K562 (cell line): ENCODE data around the gene ZBTB9. TPM values are rescaled to one million over a fixed set of nuclear protein-coding genes. Genes with fewer than 3 reads are reported as not detected.

Experiments used
- ATAC-seq: fragments of 200-7000 bp; cut with Tn5 transposase; 3 replicates; pipeline ENCODE4 v1.9.1; 2020; ENCODE audit warnings: moderate library complexity
- BruUV-seq: library from RNA; stranded (reverse); fragments of 400-500 nt; replicated peaks from 2 replicates; lab custom pipeline; 2021; lab: Mats Ljungman, UMichigan
- CTCF ChIA-PET: fragments of 300-600 bp; formaldehyde crosslinking; extraction: SDS; loops from one replicate; lab custom pipeline; 2021; ENCODE audit warnings: low intra/inter-chr PET ratio; lab: Yijun Ruan, JAX
- POLR2A ChIA-PET: fragments of 300-600, 350-650 bp; sonication (Branson Sonifier 250); formaldehyde crosslinking; extraction: SDS; loops from one replicate; lab custom pipeline; 2021; ENCODE audit warnings: antibody characterized with exemption, inconsistent platforms; lab: Yijun Ruan, JAX
- DNase-seq, 4 experiments: peaks; one replicate each; pipeline versions ENCODE4 v3.0.0 to v3.0.0-alpha.2; 2011 to 2018; ENCODE audit warnings: low spot score in 3 of 4, mixed read lengths in 3 of 4; ENCODE audit errors: extremely low read depth in 1 of 4
- FAIRE-seq: peaks from 2 replicates; lab custom pipeline; 2011; peaks lifted over from hg19 to GRCh38; lab: Jason Lieb, UNC
- H2AFZ ChIP-seq: 2 replicates; pipeline ENCODE4 v1.6.0; 2011; ENCODE audit warnings: low read depth, low read length, control low read depth, inconsistent platforms
- H3K27ac ChIP-seq: fragments of 200-600 bp; 3 replicates; pipeline ENCODE4 v1.8.0; 2011; ENCODE audit warnings: low read depth, mild to moderate bottlenecking, control low read depth, inconsistent platforms, low read length, moderate library complexity, mixed read lengths; ENCODE audit errors: extremely low read depth
- H3K27me3 ChIP-seq, 2 experiments: fragments of 300-600 bp in 1 of 2; 2 replicates in 1 of 2; 3 replicates in 1 of 2; pipeline versions ENCODE4 v1.6.0 to v1.8.0; 2011; ENCODE audit warnings: inconsistent platforms in 2 of 2, low read length in 2 of 2, mild to moderate bottlenecking in 1 of 2, mixed read lengths in 1 of 2, moderate library complexity in 1 of 2; ENCODE audit not compliant: control insufficient read depth in 2 of 2, insufficient read depth in 2 of 2
- H3K36me3 ChIP-seq: fragments of 300-600 bp; 3 replicates; pipeline ENCODE4 v1.8.0; 2011; ENCODE audit warnings: mild to moderate bottlenecking, low read length, inconsistent platforms; ENCODE audit not compliant: control insufficient read depth, insufficient read depth
- H3K4me1 ChIP-seq, 2 experiments: fragments of 200-600 bp in 1 of 2; replicated peaks in 1 of 2; 2 replicates in 1 of 2; 3 replicates in 1 of 2; pipeline versions ENCODE4 v1.5.1 to v1.8.0; 2011; ENCODE audit warnings: inconsistent platforms in 2 of 2, low read length in 2 of 2, mild to moderate bottlenecking in 1 of 2, mixed read lengths in 1 of 2, moderate library complexity in 1 of 2; ENCODE audit not compliant: control insufficient read depth in 2 of 2, insufficient read depth in 2 of 2
- H3K4me2 ChIP-seq: 2 replicates; pipeline ENCODE4 v1.6.1; 2011; ENCODE audit warnings: low read length, control low read depth, inconsistent platforms, mixed read lengths; ENCODE audit not compliant: insufficient read depth
- H3K4me3 ChIP-seq: fragments of 200-600 bp; sonication (generic), shearing (Covaris generic); 2 replicates; pipeline ENCODE4 v1.5.1; 2016; ENCODE audit warnings: control low read depth, inconsistent platforms
- H3K79me2 ChIP-seq: fragments of 200-600 bp; 3 replicates; pipeline ENCODE4 v1.8.0; 2011; ENCODE audit warnings: low read length, inconsistent platforms; ENCODE audit not compliant: control insufficient read depth, insufficient read depth
- H3K9ac ChIP-seq, 2 experiments: 2 replicates each; pipeline versions ENCODE4 v1.6.0 to v1.6.1; 2011; ENCODE audit warnings: low read depth in 2 of 2, low read length in 2 of 2, control low read depth in 1 of 2, inconsistent platforms in 1 of 2, mild to moderate bottlenecking in 1 of 2, mixed read lengths in 1 of 2; ENCODE audit not compliant: insufficient read depth in 1 of 2
- H3K9me1 ChIP-seq: one replicate; pipeline ENCODE4 v1.6.0; 2011; ENCODE audit warnings: inconsistent platforms, mild to moderate bottlenecking, low read length, moderate library complexity; ENCODE audit not compliant: control insufficient read depth, insufficient read depth
- H3K9me3 ChIP-seq: replicated peaks from 2 replicates; pipeline ENCODE4 v1.5.1; 2011; ENCODE audit warnings: low read depth, low read length, inconsistent platforms; ENCODE audit not compliant: control insufficient read depth, insufficient read depth
- H4K20me1 ChIP-seq: replicated peaks from 2 replicates; pipeline ENCODE4 v1.6.1; 2011; ENCODE audit warnings: low read length, inconsistent platforms, mixed read lengths; ENCODE audit not compliant: control insufficient read depth, insufficient read depth
- POLR2G ChIP-seq: fragments of 200-400 bp; formaldehyde crosslinking; IDR thresholded peaks from 2 replicates; pipeline ENCODE4 v1.6.1; 2017; ENCODE audit warnings: low read depth, mild to moderate bottlenecking, antibody characterized with exemption, low read length, moderate library complexity
- WGBS: fragments of 100-300 bp; shearing (Covaris generic); methylation state at CpG from one replicate; pipeline ENCODE4 v1.1.6; 2016; ENCODE audit warnings: low coverage, mixed read lengths; ENCODE audit not compliant: insufficient coverage; ENCODE audit errors: missing lambda C conversion rate; 5-methylcytosine and 5-hydroxymethylcytosine counted together
- in situ Hi-C: fragments of 300-500 bp; cut with MboI; formaldehyde crosslinking; loops from 4 replicates; pipeline ENCODE4 v1.15.0; 2018; ENCODE audit warnings: inconsistent platforms, mixed read lengths
- intact Hi-C: fragments of 100-400 bp; cut with micrococcal nuclease; formaldehyde crosslinking; loops from 2 replicates; pipeline ENCODE4 v1.14.2; 2022
- polyA plus RNA-seq, 8 experiments: library from polyadenylated mRNA; depleted of rRNA in 4 of 8; stranded (reverse) in 5 of 8; unstranded in 3 of 8; fragments of >200 nt; fragmentation: Nextera tagmentation in 2 of 8; fragmentation: Illumina TruSeq in 1 of 8; extraction: Ambion mirVana in 2 of 8; extraction: Trizol in 1 of 8; gene quantifications; 2 replicates each; pipeline versions ENCODE4 v1.2.1 to v1.2.3, GENCODE V29; 2011 to 2014; ENCODE audit warnings: inconsistent platforms in 1 of 8, missing spikeins in 1 of 8
- total RNA-seq, 7 experiments: library from RNA; depleted of rRNA in 6 of 7; stranded (reverse); fragments of >200 nt in 6 of 7; fragmentation: Illumina TruSeq in 2 of 7; extraction: Trizol in 2 of 7; gene quantifications; 2 replicates each; pipeline versions ENCODE4 v1.2.1 to v1.2.3, GENCODE V29; 2011 to 2021; ENCODE audit warnings: low replicate concordance in 1 of 7
- TF ChIP-seq, protein P1 (sequence below): fragments of 250-450 bp; sonication (Bioruptor Pico); IDR thresholded peaks from 2 replicates; pipeline ENCODE4 v1.8.0; 2022; ENCODE audit warnings: inconsistent platforms, mild to moderate bottlenecking, moderate library complexity, borderline replicate concordance

The ZBTB9 gene
- total and polyA plus RNA-seq, 9 of the 15 experiments (the other 6 are each of a cell fraction or from before 2014, with no cell fraction given) = 1.9 to 19.5 (median 10.4) TPM

DNA sequence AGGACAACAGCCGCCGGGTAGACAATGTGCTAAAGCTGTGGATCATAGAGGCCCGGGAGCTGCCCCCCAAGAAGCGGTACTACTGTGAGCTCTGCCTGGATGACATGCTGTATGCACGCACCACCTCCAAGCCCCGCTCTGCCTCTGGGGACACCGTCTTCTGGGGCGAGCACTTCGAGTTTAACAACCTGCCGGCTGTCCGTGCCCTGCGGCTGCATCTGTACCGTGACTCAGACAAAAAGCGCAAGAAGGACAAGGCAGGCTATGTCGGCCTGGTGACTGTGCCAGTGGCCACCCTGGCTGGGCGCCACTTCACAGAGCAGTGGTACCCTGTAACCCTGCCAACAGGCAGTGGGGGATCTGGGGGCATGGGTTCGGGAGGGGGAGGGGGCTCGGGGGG, 16.7 kb upstream of the ZBTB9 start:
- BruUV-seq = no TSS peak
- no peak overlapping the region for H2AFZ ChIP-seq
- no peaks in the 10 kb centered on the region for H3K9me1 ChIP-seq
- peak overlapping the region in 1 of 2 experiments; percentile 43; a peak in 1 of 4 replicates for H3K9ac ChIP-seq
- WGBS = 91% methylated on average over 17 of the region's 18 CpGs
- H3K27me3 ChIP-seq = no peaks in the 10 kb centered on the region
- intact Hi-C loops = no loop called here
- FAIRE-seq (no peak), ATAC-seq (no peak), DNase-seq (no peak)
- H3K79me2 ChIP-seq = no peaks in the 10 kb centered on the region
- TF ChIP-seq, protein P1, sequence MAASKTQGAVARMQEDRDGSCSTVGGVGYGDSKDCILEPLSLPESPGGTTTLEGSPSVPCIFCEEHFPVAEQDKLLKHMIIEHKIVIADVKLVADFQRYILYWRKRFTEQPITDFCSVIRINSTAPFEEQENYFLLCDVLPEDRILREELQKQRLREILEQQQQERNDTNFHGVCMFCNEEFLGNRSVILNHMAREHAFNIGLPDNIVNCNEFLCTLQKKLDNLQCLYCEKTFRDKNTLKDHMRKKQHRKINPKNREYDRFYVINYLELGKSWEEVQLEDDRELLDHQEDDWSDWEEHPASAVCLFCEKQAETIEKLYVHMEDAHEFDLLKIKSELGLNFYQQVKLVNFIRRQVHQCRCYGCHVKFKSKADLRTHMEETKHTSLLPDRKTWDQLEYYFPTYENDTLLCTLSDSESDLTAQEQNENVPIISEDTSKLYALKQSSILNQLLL (CRISPR knock-in tag) = no peak
- 0 out of 2 replicates have a peak, but pooled peaks have one; percentile 27 for TF ChIP-seq POLR2G
- H3K4me1 ChIP-seq = peaks cover 23 to 36% of the 10 kb centered on the region in 2 experiments
- no peaks in the 10 kb centered on the region; the same call in 1 of the 2 replicates for H4K20me1 ChIP-seq
- H3K27ac ChIP-seq = no peak overlapping the region
- H3K36me3 ChIP-seq = peaks cover 57% of the 10 kb centered on the region
- ChIA-PET POLR2A (interaction anchor here (0.5 to 3.3 kb wide), 4 partner anchors 10 to 172 kb away, joined by 3 to 13 read pairs (median 4); no protein-coding TSS in a partner anchor), CTCF (no interaction called here)
- H3K4me2 ChIP-seq = no peak overlapping the region
- no peak overlapping the region for H3K4me3 ChIP-seq
- in situ Hi-C loops = no loop called here
- H3K9me3 ChIP-seq = no peaks in the 10 kb centered on the region
